HG03135 (cell line): ENCODE results near the gene ACACB.
"Not testable (repeated sequence)": the region's sequence is repeated elsewhere in the genome, so short reads cannot be mapped to it uniquely, and the experiment has no call there.

ENCODE experiments used
- ATAC-seq: cut with Tn5 transposase; IDR thresholded peaks from one replicate; pipeline ENCODE4 v1.9.1; 2021; ENCODE audit warnings: mild to moderate bottlenecking, moderate library complexity; ENCODE audit not compliant: unreplicated experiment

The ACACB gene

DNA sequence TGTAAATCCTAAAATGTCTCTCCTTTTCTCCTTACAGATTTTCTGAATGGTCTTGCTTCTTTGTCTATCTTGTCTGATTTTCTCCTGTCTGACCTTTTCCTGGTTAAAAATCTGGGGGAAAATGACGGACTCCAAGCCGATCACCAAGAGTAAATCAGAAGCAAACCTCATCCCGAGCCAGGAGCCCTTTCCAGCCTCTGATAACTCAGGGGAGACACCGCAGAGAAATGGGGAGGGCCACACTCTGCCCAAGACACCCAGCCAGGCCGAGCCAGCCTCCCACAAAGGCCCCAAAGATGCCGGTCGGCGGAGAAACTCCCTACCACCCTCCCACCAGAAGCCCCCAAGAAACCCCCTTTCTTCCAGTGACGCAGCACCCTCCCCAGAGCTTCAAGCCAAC lies 23.0 kb downstream of the ACACB start:
- no peak for ATAC-seq

GRCh38 chr12:109139791-109140190 lies 23.4 kb downstream of the ACACB start:
- ATAC-seq, result no peak

GRCh38 chr12:109140560-109140959 lies 24.2 kb downstream of the ACACB start:
- ATAC-seq, result no peak

- ATAC-seq, result no peak
Measured at GRCh38 chr12:109144224-109144623, 27.8 kb downstream of the ACACB start.

DNA sequence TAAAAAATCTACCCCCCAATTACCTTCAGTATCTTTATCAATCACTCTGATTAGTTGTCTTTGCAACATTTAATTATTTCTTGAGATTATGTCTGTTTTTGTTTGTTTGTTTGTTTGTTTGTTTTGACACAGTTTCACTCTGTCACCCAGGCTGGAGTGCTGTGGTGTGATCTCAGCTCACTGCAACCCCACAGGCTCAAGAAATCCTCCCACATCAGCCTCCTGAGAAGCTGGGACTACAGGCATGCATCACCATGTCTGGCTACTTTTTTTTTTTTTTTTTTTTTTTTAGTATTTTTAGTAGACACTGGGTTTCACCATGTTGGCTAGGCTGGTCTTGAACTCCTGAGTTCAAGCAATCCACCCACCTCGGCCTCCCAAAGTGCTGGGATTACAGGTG lies 30.7 kb downstream of the ACACB start:
- ATAC-seq, result not testable (repeated sequence)

DNA sequence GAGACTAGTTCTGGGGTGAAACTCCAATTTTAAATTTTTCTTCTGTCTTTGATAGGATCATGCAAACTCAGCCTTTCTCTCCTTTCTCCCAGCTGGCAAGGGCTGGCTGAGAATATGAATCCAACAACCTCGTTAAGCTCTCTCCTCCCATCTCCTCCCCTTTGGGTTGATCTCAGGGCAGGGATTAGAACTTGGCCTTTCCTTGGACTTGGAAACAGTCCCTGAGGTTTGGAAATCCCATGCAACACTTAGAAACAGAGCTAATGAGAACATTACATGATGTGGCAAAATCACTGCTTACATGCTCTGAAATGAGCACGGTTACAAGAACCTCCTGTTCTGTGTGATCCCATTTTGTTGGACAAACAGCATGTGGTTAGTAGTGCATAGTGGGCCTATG lies 31.6 kb downstream of the ACACB start:
- no peak for ATAC-seq

DNA sequence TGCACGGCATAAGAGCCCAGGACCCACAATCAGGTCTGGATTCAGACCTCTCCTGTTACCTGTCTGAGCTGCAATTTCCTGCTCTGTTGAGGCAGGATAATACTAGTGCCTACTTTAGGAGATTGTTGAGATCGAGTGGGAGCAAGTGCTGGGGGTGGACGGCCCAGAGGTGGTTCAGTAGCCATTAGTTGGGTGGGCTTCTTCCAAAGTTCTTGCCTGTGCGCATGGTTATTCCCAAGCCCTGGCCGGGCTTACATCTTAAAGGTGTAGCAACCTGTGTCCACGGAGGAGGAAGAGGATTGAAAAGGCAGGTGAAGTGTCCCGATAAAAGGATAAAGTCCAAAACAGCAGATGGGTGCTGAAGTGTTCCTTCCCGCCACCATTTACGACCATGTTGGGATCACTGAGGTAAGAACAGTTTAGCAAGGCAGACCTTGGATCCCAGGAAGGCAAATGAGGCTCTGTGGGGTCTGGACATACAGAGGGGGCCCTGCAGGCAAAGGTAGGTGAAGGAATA lies 33.8 kb downstream of the ACACB start:
- no peak for ATAC-seq

- ATAC-seq, result no peak
Measured at GRCh38 chr12:109151457-109151856, 35.1 kb downstream of the ACACB start.

- no peak for ATAC-seq
Measured at GRCh38 chr12:109153821-109154441, 37.5 kb downstream of the ACACB start.

GRCh38 chr12:109154451-109155438 lies 38.4 kb downstream of the ACACB start:
- peak; percentile 88 for ATAC-seq

GRCh38 chr12:109156036-109156435 lies 39.6 kb downstream of the ACACB start:
- ATAC-seq, result no peak

- ATAC-seq, result no peak
Measured at GRCh38 chr12:109156586-109156985, 40.2 kb downstream of the ACACB start.

DNA sequence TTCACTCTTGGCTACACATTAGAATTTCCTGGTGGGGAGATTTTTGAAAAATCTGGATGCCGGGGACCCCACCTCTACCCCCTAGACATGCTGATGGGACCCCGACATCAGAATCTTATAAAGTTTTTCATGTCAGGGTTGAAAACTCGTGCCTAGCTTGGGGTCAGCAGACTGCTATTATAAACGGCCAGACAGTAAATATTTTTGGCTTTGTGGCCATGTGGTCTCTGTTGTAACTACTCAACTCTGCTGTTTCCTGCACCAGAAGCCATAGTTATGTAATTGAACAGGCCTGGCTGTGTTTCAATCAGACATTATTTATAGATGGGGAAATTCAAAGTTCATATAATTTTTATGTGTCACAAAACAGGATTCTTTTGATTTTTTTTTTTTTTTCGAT lies 41.6 kb downstream of the ACACB start:
- ATAC-seq, result no peak

DNA sequence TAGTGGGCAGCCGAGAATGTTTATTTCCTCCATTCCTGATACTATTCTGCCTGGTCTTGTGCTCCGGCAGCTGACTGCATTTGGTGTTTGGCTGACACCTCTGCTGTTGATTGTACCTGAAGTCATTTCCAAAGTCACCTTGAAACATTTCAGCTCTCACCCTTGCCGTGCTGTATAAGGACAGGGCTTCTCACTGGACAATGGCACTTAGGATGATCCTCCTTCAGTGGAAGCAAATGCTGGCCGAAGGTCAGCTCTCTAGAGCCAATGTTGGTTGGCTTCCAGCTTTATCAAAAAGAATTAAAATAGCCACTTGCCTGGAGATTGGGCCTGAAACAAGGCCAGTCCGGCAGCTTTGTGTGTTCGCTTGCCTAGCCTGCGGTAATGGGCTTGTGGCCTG lies 44.0 kb downstream of the ACACB start:
- ATAC-seq, result no peak

GRCh38 chr12:109160873-109161272 lies 44.5 kb downstream of the ACACB start:
- ATAC-seq, result no peak

DNA sequence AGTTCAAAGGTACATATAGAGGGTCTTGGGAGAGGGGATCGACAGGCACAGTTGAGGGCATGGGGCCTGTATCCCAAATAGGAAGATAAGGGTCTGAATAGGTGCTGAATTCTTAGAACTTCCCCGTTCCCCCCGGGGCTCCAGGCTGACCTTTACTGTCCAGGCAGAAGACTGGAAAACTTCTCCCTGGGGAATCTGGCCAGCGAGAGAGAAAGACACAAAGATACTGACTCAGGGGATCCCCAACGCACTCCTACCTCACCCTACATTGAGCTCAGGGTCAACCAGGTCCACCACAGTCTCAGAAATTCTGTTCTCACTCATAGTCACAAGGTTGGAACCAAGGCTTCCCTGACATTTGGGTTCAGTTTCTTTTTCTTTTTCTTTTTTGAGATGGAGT lies 46.2 kb downstream of the ACACB start:
- no peak for ATAC-seq

- no peak for ATAC-seq
Measured at GRCh38 chr12:109163167-109163566, 46.8 kb downstream of the ACACB start.

DNA sequence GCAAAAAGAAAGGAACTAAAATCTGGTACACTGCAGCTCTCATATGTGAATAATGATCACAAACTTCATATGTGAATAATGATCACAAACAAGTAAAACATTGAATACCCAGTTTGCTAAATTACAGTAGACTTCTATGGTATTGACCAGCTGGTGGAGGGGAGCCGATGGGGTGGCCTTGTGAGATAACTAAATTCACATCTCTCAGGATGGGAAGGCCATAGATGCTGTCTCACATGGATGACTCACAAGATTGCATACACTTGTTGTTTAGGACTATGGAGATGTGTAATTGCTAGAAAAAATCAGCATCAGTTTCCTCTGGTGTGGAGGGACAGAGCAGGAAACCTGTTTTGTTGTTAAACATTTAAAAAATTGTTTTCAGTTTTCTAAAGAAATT lies 49.2 kb downstream of the ACACB start:
- no peak for ATAC-seq

DNA sequence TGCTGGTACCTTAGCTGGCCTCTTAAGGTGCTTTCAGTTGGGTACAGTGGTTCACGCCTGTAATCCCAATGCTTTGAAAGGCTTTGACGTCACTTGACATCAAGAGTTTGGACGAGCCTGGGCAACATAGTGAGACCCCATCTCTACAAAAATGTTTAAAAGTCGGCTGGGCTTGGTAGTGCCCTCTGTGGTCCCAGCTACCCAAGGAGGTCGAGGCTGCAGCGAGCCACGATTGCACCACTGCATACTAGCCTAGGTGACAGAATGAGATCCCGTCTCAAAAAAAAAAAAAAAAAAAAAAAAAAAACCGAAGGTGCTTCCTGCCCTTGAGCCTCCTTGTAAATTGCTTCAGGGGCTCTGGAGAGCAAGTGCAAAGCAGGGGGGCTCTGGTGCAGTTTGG lies 50.0 kb downstream of the ACACB start:
- ATAC-seq, result no peak

- ATAC-seq, result no peak
Measured at GRCh38 chr12:109167781-109168180, 51.4 kb downstream of the ACACB start.

DNA sequence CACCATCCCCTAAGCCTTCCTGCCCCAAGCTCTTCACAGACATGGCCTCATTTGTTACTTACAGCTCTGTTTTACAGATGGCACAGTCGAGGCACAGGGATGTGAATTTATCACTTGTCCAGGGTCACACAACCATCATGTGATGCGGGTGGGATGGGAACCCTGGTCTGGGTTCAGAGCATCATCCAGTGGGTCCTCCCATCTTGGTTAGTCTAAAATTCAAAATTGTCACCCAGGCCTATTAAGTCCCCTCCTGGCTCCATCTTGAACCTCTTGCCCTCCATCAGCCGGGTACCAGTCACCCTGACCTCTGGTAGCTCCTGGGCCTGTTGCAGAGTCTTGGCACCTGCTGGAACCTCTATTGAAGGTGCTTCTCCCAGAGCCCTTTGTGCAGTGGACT lies 52.9 kb downstream of the ACACB start:
- no peak for ATAC-seq

GRCh38 chr12:109169686-109170085 lies 53.3 kb downstream of the ACACB start:
- no peak for ATAC-seq
